ENCODE data around the gene FDX2.
"Not testable (repeated sequence)": the region's sequence is repeated elsewhere in the genome, so short reads cannot be mapped to it uniquely, and the experiment has no call there.

Gene FDX2

DNA sequence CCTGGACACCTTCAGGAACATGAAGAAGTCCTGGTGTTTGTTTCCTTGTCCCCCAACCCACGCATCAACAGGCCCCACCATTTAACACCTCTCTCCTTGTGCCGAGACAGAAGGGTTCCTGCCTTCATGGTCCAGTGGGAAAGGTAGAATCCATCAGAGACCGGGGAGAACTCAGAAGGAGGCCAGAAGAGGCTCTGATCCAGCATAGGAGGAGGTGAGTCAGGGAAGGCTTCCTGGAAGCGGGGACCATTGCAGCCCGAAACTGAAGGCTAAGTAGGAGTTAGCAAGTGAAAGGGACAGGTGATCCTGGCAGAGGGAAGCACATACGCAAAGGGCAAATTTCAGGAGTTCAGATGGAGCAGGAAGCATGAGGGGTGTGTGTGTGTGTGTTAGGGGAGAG is 23.1 kb upstream of the FDX2 start:
- DNase-seq (no peak), ATAC-seq (no peak)
- peaks cover 3% of the 10 kb centered on the region for H3K36me3 Mint-ChIP-seq (ENCODE audit: low read depth)
- peak overlapping the region; percentile 93 for H3K27ac Mint-ChIP-seq
- H3K27me3 Mint-ChIP-seq = no peaks in the 10 kb centered on the region
- peaks cover 44% of the 10 kb centered on the region for H3K4me1 Mint-ChIP-seq
- no peaks in the 10 kb centered on the region for H3K9me3 Mint-ChIP-seq
- peak overlapping the region; percentile 91 for H3K4me3 Mint-ChIP-seq

DNA sequence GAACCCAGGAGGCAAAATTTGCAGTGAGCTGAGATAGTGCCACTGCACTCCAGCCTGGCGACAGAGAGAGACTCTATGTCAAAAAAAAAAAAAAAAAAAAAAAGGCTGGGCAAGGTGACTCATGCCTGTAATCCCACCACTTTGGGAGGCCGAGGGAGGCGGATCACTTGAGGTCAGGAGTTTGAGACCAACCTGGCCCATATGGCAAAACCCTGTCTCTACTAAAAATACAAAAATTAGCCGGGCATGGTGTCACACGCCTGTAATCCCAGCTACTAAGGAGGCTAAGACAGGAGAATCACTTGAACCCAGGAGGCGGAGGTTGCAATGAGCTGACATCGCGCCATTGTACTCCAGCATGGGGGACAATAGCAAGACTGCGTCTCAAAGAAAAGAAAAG is 20.9 kb upstream of the FDX2 start:
- Mint-ChIP-seq H3K4me1 (peaks cover 62% of the 10 kb centered on the region), H3K36me3 (ENCODE audit: low read depth) (peaks cover 15% of the 10 kb centered on the region)
- not testable (repeated sequence) for DNase-seq, H3K9me3 Mint-ChIP-seq, ATAC-seq, H3K4me3 Mint-ChIP-seq, H3K27ac Mint-ChIP-seq, H3K27me3 Mint-ChIP-seq

DNA sequence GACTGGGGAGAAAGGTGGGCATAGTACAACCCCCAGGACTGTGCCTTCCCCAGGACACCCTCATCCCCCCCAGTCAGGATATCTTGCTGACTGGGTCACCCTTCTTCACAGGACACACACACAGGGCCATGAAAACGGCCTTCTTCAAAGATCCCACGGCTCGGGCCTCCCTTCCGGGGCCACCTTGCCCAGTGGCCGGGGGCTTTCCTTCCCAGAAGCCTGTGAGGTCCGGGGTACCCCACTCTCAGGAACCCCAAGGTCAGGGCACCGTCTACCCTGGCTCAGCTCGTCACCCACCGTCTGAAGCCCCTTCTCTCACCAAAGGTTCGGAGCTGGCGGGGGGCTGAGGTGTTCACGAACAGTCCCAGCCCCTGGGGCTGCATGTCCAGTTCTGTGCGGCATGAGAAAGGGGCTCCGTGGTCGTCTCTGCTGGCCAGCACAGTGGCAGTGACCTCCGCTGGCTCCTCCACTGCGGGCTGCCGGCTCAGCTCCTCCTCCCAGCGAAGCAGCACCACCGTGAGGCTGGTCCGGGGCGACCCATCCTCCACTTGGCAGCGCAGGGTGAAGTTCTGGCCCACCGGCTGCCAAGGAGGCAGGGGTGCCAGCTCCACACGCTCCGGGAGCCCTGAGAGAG is 19.7 kb upstream of the FDX2 start:
- Mint-ChIP-seq H3K27me3 (no peaks in the 10 kb centered on the region), H3K36me3 (ENCODE audit: low read depth) (peaks cover 21% of the 10 kb centered on the region), H3K27ac (no peak overlapping the region), H3K4me1 (peaks cover 62% of the 10 kb centered on the region), H3K4me3 (no peak overlapping the region), H3K9me3 (no peaks in the 10 kb centered on the region)
- DNase-seq (no peak), ATAC-seq (no peak)

DNA sequence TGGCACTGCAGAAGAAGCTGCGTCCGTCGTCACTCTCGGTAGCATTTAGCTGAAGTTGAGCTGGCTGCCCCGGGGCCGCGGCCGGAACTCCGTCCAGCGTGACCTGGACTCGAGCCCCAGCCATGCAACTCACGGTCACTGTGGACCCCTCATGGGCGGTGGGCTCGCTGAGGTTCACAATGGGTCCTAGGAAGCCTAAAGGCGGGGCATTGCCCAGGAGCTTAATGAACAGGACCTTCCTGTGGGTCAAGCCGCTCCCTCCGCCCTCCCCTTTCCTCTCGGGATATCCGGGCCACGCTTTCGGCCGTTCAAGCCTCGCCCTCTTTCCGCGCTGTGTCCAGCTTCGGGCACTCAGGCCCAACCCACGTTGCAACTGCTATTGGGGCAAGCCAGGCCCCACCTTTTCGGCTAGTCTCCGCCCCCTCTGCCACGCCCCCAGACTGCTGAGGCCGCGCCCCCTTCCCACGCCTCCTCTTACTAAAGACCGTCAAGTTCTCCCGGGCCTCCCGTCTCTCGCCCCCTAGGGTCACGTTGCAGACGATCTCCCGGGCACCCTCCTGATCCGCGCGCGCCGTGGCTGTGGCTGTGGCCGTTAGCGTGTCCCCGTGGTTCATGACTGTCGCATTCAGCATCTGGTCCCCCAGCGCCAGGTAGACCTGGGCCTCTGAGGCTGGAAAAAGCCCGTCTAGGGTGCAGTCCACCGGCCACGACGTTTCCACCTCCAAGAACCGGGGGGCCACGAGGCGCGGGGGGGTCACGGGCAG is 19.0 kb upstream of the FDX2 start:
- no peaks in the 10 kb centered on the region for H3K9me3 Mint-ChIP-seq
- H3K36me3 Mint-ChIP-seq (ENCODE audit: low read depth) = peaks cover 28% of the 10 kb centered on the region
- no peak for ATAC-seq
- no peaks in the 10 kb centered on the region for H3K27me3 Mint-ChIP-seq
- peak; percentile 78 for DNase-seq
- no peak overlapping the region for H3K27ac Mint-ChIP-seq
- H3K4me1 Mint-ChIP-seq = peaks cover 58% of the 10 kb centered on the region
- H3K4me3 Mint-ChIP-seq = peak overlapping the region; percentile 98

DNA sequence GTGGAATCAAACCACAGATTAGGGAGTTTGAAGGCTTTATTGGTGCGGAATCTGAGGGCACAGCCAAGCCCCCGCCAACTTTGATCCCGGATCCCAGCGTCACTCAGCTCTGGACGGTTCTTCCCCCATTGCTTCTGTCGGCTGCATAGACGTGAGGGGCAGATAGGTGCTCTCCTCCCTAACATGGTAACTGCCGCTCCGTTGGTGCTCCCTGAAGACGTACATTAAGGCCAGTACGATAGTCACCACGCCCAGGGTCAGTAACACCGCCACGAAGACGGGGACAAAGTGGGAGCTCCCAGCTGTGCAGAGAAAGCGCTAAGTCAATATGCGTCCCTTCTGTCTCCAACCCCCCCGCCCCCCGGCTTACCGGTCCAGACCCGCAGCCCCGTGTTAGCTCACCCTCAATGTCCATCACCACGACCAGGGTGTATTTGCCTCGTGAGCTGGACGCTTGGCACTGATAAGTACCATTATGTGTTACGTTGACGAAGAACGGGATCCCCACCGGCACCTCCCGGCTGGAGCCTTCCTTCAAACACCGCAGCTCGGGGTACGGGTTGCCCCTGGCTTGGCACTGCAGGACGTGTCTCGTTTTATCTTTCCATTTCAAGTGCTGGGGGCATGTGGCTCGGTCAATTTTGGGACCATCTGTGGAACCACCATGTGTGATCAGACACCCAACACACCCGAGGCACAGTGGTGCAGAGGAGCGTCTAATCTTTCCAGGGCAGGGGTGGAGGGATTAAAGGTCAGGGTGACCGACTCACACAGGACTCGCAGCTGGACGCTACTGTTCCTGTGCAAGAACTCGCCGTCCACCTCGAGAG is 18.2 kb upstream of the FDX2 start:
- ATAC-seq (peak; percentile 7), DNase-seq (no peak)
- peaks cover 50% of the 10 kb centered on the region for H3K4me1 Mint-ChIP-seq
- peak overlapping the region; percentile 96 for H3K27ac Mint-ChIP-seq
- H3K36me3 Mint-ChIP-seq (ENCODE audit: low read depth) = peaks cover 31% of the 10 kb centered on the region
- peak overlapping the region; percentile 98 for H3K4me3 Mint-ChIP-seq
- no peaks in the 10 kb centered on the region for H3K9me3 Mint-ChIP-seq
- H3K27me3 Mint-ChIP-seq = no peaks in the 10 kb centered on the region

DNA sequence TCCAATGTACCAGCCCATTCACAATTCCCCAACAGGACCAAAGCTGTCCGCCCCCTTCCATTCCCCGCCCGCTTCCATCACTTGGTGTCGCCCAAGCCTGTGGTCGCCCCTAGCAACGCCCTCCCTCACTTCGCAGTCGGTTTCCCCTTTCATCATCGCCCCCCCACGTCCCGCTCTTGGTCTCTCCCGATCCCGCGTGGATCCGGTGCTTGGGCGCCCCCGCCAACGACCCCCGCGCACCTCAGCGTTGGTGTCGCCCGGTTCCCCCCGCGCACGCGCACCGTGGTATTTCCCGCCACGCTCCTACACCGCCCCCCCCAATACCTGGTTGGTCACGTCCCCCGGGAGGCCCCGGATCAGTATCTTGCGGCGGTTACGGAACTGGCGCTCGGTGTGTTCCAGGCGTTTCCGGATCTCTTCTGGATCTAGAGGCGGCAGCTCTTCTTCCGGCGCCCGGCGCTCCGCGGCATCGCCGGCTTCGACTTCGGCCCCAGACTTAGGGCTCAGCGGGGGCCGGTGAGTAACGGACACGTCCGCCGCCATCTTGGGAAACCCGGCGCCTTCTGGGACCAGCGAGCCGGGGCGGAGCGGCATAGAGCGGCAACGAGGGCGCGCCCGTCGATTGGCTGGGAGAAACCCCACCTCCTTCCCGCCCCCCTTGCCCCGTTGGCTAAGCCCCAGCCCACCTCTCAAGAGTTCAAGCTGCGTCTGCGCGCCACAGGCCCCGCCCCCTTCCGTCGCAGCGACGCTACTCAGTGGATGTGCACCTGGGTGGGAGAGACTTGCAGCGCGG is 17.3 kb upstream of the FDX2 start, which contains the start of gene RAVER1:
Gene RAVER1 (minus strand): TSS at position 565 of the 793 bp plus-strand sequence. CDS start 22 bp downstream, at position 543.
- no peaks in the 10 kb centered on the region for H3K27me3 Mint-ChIP-seq
- peak; percentile 92 for ATAC-seq
- H3K27ac Mint-ChIP-seq = peak within 1 kb of the TSS; percentile 96
- peaks cover 32% of the 10 kb centered on the region for H3K36me3 Mint-ChIP-seq (ENCODE audit: low read depth)
- no peaks in the 10 kb centered on the region for H3K9me3 Mint-ChIP-seq
- peaks cover 42% of the 10 kb centered on the region for H3K4me1 Mint-ChIP-seq
- DNase-seq = peak; percentile 99
- peak within 1 kb of the TSS; percentile 98 for H3K4me3 Mint-ChIP-seq

DNA sequence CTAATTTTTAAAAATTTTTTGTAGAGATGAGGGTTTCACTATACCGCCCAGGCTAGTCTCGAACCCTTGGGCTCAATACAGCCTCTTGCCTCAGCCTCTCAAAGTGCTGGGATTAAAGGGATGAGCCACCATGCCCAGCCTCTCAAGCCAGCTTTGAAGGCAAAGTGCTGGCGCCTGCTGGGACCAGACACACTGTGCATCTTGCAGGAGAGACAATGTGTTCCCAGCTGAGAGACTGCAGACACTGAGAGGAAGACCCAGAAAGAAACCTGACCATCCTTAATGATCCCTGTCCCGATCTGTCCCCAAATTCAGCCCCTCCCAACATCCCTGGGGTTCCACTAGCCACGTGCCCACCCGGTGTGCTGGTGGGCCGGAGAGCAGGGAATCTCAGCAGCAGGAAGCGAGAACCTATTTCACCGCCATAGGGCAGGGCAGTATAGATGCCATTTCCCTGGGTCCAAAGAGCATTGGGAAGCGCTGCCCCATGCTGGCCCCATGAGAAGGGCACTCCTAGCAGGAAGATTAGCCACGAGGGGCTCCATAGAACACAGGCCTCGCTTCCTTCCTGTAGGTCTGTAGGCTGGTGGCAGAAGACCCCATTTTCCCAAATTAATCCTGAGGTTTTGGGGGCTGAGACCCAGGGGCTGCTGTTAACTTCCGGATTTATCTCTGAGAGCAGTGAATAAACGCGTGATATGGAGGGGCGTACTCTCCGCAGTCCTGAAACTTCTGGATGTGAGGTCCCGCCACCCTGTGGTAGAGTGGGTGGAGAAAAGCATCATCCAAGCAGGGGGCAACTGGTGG is 16.5 kb upstream of the FDX2 start:
- no peak for DNase-seq
- ATAC-seq = no peak
- no peaks in the 10 kb centered on the region for H3K9me3 Mint-ChIP-seq
- no peaks in the 10 kb centered on the region for H3K27me3 Mint-ChIP-seq
- H3K36me3 Mint-ChIP-seq (ENCODE audit: low read depth) = peaks cover 40% of the 10 kb centered on the region
- peak overlapping the region; percentile 96 for H3K27ac Mint-ChIP-seq
- H3K4me3 Mint-ChIP-seq = peak overlapping the region; percentile 98
- H3K4me1 Mint-ChIP-seq = peaks cover 40% of the 10 kb centered on the region

DNA sequence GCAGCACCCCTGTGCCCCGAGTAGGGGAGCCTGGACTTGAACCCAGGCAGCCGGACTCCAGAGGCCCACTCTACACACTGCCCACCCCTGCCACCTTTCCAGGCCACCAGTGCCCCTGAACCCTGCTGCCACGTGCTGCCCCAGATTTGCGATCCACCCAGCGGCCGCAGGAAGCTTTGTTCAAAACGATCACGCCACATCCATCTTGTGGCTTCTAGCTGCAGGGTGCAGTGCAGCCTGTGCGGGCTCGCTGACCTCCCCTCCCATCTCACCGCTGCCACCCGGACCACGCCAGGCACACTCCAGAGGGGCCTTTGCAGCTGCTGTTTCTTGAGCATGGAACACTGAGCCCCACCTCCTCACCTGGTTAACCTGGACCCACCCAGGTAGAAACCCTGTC is 13.7 kb upstream of the FDX2 start:
- Mint-ChIP-seq H3K9me3 (no peaks in the 10 kb centered on the region), H3K27ac (peak overlapping the region; percentile 49), H3K4me1 (peaks cover 29% of the 10 kb centered on the region), H3K27me3 (no peaks in the 10 kb centered on the region), H3K36me3 (ENCODE audit: low read depth) (peaks cover 45% of the 10 kb centered on the region), H3K4me3 (no peak overlapping the region)
- no peak for DNase-seq
- no peak for ATAC-seq

DNA sequence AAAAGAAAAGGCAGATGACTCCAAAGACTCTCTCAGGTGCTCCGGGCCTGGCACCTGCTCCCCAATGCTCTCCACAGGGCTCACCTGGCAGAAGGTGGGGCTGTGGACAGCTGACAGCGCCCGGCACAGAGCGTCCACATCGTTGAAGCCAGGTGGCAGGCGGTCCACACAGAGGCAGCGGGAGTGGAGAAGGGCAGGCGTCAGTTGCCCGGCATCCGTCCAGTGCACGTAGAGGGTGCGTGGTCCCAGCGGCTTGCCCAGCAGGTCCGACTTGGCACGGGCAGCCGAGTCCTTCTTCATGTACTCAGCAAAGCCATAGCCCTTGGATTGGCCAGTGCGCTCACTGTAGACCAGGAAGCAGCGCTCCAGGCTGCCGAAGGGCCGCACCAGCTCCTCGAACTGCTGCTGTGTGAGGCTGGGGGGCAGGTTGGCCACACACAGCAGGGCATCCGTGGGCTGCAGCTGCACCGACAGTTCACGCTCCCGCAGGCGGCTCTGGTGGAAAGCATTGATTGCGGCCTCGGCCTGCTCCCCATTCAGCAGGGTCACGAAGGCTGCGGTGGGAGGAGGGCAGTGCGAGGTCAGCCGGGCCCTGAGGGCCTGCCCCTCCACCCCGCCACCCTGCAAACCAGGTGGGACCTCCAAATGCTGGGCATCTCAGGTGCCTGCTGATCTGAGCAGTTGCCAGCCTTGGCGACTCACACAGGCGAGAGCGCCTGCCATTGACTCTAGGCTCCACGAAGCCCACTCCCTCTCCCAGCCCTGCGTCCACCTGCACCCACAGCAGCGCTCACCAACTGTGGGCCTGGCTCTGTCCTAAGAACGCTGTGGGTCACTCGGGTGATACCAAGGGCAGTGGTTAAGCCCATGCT is 13.0 kb upstream of the FDX2 start:
- DNase-seq (no peak), ATAC-seq (no peak)
- Mint-ChIP-seq H3K36me3 (ENCODE audit: low read depth) (peaks cover 50% of the 10 kb centered on the region), H3K9me3 (no peaks in the 10 kb centered on the region), H3K27me3 (no peaks in the 10 kb centered on the region), H3K4me1 (peaks cover 22% of the 10 kb centered on the region), H3K4me3 (no peak overlapping the region), H3K27ac (no peak overlapping the region)

DNA sequence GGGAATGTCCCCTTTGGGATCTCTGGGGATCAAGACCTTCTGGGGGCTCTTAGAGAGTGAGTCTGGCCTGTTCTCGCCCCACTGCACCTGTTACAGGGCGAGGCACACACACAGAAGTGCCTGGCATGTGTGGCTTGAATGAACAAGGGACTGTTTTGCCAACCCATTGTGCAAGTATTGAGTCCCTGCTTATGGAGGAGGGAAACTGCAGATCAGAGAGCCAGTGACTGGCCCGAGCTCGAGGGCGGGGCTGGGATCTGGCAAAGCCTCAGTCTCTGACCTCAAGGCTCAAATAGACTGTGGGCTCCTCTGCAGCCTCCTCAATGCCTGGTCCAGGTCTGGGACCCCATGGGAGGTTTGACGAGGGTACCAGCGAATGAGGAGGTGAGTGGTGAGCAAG is 12.0 kb upstream of the FDX2 start:
- Mint-ChIP-seq H3K4me1 (peaks cover 16% of the 10 kb centered on the region), H3K36me3 (ENCODE audit: low read depth) (peaks cover 52% of the 10 kb centered on the region), H3K27me3 (no peaks in the 10 kb centered on the region), H3K27ac (no peak overlapping the region), H3K4me3 (no peak overlapping the region), H3K9me3 (no peaks in the 10 kb centered on the region)
- no peak for DNase-seq
- ATAC-seq = no peak

DNA sequence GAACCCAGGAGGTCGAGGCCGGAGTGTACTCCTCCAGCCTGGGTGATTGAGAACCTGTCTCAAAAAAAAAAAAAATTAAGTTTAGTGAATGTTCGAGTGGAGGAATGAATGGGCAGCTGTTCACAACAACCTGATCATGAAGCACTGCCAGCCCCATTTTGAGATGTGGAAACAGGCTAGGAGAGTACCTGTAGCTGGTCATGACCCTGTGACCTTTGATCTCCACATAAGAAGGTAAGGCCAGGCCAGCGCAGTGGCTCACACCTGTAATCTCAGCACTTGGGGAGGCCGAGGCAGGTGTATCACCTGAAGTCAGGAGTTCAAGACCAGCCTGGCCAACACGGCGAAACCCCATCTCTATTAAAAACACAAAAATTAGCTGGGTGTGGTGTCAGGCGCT is 9.9 kb upstream of the FDX2 start:
- H3K36me3 Mint-ChIP-seq (ENCODE audit: low read depth) = peaks cover 44% of the 10 kb centered on the region
- no peaks in the 10 kb centered on the region for H3K27me3 Mint-ChIP-seq
- H3K9me3 Mint-ChIP-seq = no peaks in the 10 kb centered on the region
- H3K4me1 Mint-ChIP-seq = peaks cover 2% of the 10 kb centered on the region
- H3K4me3 Mint-ChIP-seq = no peak overlapping the region
- DNase-seq (no peak), ATAC-seq (no peak)
- H3K27ac Mint-ChIP-seq = no peak overlapping the region

DNA sequence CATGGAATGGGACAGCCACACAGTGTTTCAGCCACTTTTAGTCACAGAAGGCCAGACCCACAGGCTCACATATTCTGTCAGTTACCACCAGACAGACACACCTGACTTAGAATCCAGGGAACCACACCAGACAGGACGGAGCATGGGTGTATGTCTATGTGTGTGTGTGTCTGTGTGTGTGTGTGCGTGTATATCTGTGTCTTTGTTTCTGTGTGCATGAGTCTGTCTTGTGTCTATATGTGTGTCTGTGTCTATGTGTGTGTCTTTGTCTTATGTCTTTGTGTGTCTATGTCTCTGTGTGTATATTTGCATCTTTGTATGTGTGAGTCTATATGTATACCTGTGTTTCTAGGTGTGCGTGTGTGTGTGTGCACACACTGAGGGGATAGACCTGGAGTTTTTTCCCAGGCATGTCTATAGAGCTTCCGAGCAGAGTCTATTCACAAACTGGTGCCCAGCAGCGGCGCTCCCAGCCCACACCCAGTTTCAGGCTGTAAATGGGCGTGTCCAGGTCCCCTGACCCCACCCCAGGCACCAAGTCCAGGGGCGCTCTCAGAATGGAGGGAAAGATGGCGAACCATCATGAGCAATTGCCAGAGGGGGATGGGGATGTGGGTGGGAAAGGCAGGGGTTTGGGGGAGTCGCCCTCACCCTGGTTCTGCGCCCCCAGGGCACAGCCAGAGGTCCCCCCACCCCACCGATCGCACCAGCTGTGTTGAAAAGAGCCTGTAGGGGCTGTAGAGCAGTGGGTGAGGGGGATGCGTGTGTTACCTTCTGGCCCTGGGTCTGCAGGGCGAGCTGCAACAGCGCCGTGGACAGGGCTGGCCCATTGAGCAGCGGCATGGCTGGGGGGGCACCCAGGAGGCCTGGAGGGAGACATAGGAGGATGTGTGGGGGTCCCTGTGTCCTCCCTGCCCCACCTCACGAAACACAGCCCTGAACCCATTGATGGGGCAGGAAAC is 6.3 kb upstream of the FDX2 start:
- H3K4me1 Mint-ChIP-seq = no peaks in the 10 kb centered on the region
- peak overlapping the region; percentile 3 for H3K27ac Mint-ChIP-seq
- DNase-seq = no peak
- no peaks in the 10 kb centered on the region for H3K27me3 Mint-ChIP-seq
- no peaks in the 10 kb centered on the region for H3K9me3 Mint-ChIP-seq
- no peak overlapping the region for H3K4me3 Mint-ChIP-seq
- H3K36me3 Mint-ChIP-seq (ENCODE audit: low read depth) = peaks cover 27% of the 10 kb centered on the region
- no peak for ATAC-seq

All from activated naive CD8-positive, alpha-beta T cell treated with anti-CD3 and anti-CD28 coated beads, Interleukin-2, amount 50 U/mL, for 24 hours (primary cell).